Adrenal gland (tissue), 12 donors: ENCODE results near the gene BNC1. TPM values are rescaled to one million over a fixed set of nuclear protein-coding genes. Genes with fewer than 3 reads are reported as not detected.

Experiments used
- DNase-seq, 7 donors: peaks; one replicate each; pipeline ENCODE4 v3.0.0-alpha.2; 2019 to 2020
- H3K27ac ChIP-seq, 5 donors: fragments of 200-600 bp; sonication (generic) in 4 of 5; 1 replicate in 3 of 5; 2 replicates in 2 of 5; pipeline versions ENCODE4 v1.5.1 to v1.8.0; 2016 to 2020; ENCODE audit warnings: mild to moderate bottlenecking in 1 of 5
- H3K27me3 ChIP-seq: fragments of 200-600 bp; 2 replicates; pipeline ENCODE4 v1.8.0; 2021
- H3K36me3 ChIP-seq, 2 donors: fragments of 200-600 bp; replicated peaks in 1 of 2; 1 replicate in 1 of 2; 2 replicates in 1 of 2; pipeline versions ENCODE4 v1.5.1 to v1.8.0; 2018 to 2022
- H3K4me1 ChIP-seq, 2 donors: fragments of 200-600 bp; replicated peaks in 1 of 2; 1 replicate in 1 of 2; 2 replicates in 1 of 2; pipeline versions ENCODE4 v1.5.1 to v1.8.0; 2018 to 2021
- H3K4me3 ChIP-seq, 4 donors: fragments of 200-600 bp; sonication (generic) in 3 of 4; one replicate each; pipeline ENCODE4 v1.5.1; 2016 to 2018
- H3K9me3 ChIP-seq, 3 donors: fragments of 200-600 bp; sonication (generic) in 1 of 3; replicated peaks in 1 of 3; 1 replicate in 2 of 3; 2 replicates in 1 of 3; pipeline versions ENCODE4 v1.5.1 to v1.8.0; 2016 to 2021
- POLR2A ChIP-seq, 2 donors: fragments of 450-650 bp; IDR thresholded peaks; one replicate each; pipeline ENCODE4 v1.6.1; 2017; ENCODE audit warnings: antibody characterized with exemption in 2 of 2, mild to moderate bottlenecking in 2 of 2, moderate library complexity in 1 of 2
- WGBS, 4 donors: extraction: QIAGEN DNeasy Blood & Tissue Kit in 2 of 4; methylation state at CpG; one replicate each; pipeline versions ENCODE4 v1.1.5 to v1.1.7; 2013 to 2017; 5-methylcytosine and 5-hydroxymethylcytosine counted together
- intact Hi-C, 2 donors: fragments of 100-400 bp; cut with DNase I; formaldehyde crosslinking; loops; one replicate each; pipeline versions ENCODE4 v1.14.1 to v1.15.0; 2022 to 2023
- polyA plus RNA-seq, 3 donors: library from polyadenylated mRNA; stranded (reverse); fragments of 200-250 nt in 2 of 3; fragments of 350-450 nt in 1 of 3; fragmentation: Illumina TruSeq in 1 of 3; extraction: RNeasy Lipid Tissue Mini Kit (QIAGEN cat#74804) in 1 of 3; gene quantifications; one replicate each; pipeline ENCODE4 v1.2.3, GENCODE V29; 2013 to 2014
- total RNA-seq, 9 donors: library from RNA; depleted of rRNA in 4 of 9; stranded (reverse); fragments of >200 nt in 4 of 9; fragments of 120-200 nt in 1 of 9; fragmentation: NEBNext Ultra II Directional in 1 of 9; extraction: Animal tissue kit (Norgen Biotek cat#: 25700) in 1 of 9; gene quantifications; one replicate each; pipeline versions ENCODE4 v1.1.0 to v1.2.4, GENCODE V29; 2013 to 2023
- TF ChIP-seq, protein P1 (sequence below), 6 experiments: fragments of 450-650 bp in 4 of 6; fragments of 200-600 bp in 2 of 6; sonication (generic) in 1 of 6; IDR thresholded peaks; 1 replicate in 5 of 6; 2 replicates in 1 of 6; pipeline versions ENCODE4 v1.5.1 to v1.8.0; 2016 to 2021; ENCODE audit warnings: antibody characterized with exemption in 6 of 6, mild to moderate bottlenecking in 2 of 6, moderate library complexity in 1 of 6
- donor health status: healthy with polysubstance abuse.
- donor health status: Bipolar disorder and iron deficiency.
- donor health status: DM: yes; HTN: yes; CAD: no.
- donor health status: DM: no; HTN: no; CAD: no.
- donor health status: DM: no; HTN: no; CAD: no.
- donor health status: DM: yes; HTN: yes; CAD: no.

BNC1 gene
- total and polyA plus RNA-seq, 12 donors: 0.03 to 0.55 (median 0.17) TPM; not detected in 3

DNA sequence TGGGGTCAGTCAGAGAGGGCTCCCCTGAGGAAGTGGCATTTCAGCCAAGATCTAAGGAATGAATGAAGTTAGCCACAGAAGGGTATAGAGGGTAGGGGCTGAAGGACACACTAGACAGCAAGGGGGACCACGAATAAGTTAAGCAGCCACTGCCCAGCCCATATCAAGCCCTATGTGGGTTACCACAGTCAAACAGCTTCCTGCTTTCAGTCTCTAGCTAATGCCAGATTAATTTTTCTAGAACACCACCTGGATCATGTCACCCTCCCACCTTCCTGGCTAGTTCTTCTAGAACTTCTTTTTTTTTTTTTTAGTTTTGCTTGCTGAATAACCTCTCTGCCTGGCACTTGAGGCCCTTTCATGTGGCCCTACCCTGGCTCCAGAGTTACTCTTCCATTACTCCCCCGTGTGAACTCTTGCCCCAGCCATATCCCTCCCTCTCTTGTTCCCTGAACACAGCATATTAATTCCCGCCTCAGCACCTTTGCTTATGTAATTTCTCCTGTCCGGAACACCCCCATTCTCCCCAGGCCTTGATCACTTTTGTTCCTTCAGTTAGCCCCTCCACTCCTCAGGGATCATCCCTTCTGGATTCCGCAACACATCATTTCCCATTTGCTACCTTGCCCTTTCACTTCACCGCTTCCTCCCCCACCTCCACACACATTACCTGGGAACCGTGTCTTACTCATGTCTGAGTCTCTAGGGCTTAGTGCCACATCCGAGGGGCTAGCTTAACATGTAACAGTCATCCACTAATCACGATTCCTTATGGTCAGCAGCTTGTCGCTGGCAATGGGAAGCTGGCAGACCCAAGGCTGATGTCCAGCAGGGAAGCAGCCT lies 20.6 kb upstream of the BNC1 start:
- TF ChIP-seq POLR2A (IDR thresholded peaks at IDR 0.05): no peak
- TF ChIP-seq, protein P1, sequence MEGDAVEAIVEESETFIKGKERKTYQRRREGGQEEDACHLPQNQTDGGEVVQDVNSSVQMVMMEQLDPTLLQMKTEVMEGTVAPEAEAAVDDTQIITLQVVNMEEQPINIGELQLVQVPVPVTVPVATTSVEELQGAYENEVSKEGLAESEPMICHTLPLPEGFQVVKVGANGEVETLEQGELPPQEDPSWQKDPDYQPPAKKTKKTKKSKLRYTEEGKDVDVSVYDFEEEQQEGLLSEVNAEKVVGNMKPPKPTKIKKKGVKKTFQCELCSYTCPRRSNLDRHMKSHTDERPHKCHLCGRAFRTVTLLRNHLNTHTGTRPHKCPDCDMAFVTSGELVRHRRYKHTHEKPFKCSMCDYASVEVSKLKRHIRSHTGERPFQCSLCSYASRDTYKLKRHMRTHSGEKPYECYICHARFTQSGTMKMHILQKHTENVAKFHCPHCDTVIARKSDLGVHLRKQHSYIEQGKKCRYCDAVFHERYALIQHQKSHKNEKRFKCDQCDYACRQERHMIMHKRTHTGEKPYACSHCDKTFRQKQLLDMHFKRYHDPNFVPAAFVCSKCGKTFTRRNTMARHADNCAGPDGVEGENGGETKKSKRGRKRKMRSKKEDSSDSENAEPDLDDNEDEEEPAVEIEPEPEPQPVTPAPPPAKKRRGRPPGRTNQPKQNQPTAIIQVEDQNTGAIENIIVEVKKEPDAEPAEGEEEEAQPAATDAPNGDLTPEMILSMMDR (IDR thresholded peaks at IDR 0.05): no peak
- WGBS, 4 donors: 40 to 53% (median 48%) methylated on average over 10 of the region's 10 CpGs
- intact Hi-C loops: no loop called here
- Histone ChIP-seq H3K4me1 (no peaks in the 10 kb centered on the region), H3K27me3 (peaks cover 27% of the 10 kb centered on the region), H3K4me3 (no peak overlapping the region), H3K9me3 (no peaks in the 10 kb centered on the region), H3K27ac (no peak overlapping the region), H3K36me3 (no peaks in the 10 kb centered on the region)
- no peak for DNase-seq

DNA sequence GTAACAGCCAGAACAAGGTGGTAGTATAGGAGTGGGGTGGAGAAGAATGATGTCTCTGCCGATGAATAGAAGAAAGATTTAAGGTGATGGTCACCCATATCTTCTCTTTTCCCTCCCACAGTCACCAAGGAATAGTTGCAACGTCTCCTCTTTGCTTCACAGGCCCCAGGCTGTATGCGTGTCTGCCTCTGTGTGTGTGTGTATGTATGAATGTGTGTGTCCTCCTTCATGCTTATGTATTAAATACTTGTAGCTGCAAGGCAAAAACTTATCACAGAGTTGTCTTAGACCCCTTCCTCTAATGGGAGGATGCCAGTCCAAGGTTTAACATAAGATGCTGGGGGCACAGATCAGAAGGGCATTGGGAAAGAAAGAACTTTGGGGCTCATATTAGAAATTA lies 19.1 kb upstream of the BNC1 start:
- no peak overlapping the region for H3K4me3 ChIP-seq
- intact Hi-C loops: no loop called here
- H3K36me3 ChIP-seq: no peaks in the 10 kb centered on the region
- TF ChIP-seq, protein P1 (IDR thresholded peaks at IDR 0.05): no peak
- no peak for TF ChIP-seq POLR2A (IDR thresholded peaks at IDR 0.05)
- WGBS, 4 donors: 56 to 67% (median 59%) methylated on average over 3 of the region's 3 CpGs
- no peak for DNase-seq
- H3K27ac ChIP-seq: no peak overlapping the region
- H3K9me3 ChIP-seq: no peaks in the 10 kb centered on the region
- H3K27me3 ChIP-seq: peaks cover 27% of the 10 kb centered on the region
- no peaks in the 10 kb centered on the region for H3K4me1 ChIP-seq

DNA sequence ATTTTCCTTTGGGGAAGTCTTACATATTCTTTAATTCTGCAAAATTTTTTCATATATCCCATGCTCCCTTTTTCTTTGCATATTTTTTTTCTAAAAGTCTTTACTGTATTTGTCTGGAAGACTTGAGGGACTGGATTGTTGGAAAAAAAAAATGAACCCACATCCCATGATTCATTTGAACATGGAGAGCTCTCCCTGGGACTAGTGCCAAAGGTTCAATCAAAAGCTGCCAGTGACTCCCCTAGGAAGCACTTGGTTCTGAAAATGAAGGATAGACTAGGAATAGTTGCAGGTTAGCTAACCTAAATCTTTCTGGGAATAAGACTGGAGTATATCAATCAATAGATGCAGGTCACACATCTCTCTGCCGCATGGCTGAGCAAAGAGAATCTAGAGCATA lies 16.4 kb upstream of the BNC1 start:
- H3K4me1 ChIP-seq: no peaks in the 10 kb centered on the region
- WGBS, 4 donors: 91 to 97% (median 92%) methylated on average over 1 of the region's 1 CpG
- intact Hi-C loops: no loop called here
- no peak for TF ChIP-seq POLR2A (IDR thresholded peaks at IDR 0.05)
- TF ChIP-seq, protein P1 (IDR thresholded peaks at IDR 0.05): no peak
- no peaks in the 10 kb centered on the region for H3K9me3 ChIP-seq
- H3K36me3 ChIP-seq: no peaks in the 10 kb centered on the region
- peaks cover 43% of the 10 kb centered on the region for H3K27me3 ChIP-seq
- DNase-seq: no peak
- no peak overlapping the region for H3K27ac ChIP-seq
- no peak overlapping the region for H3K4me3 ChIP-seq

DNA sequence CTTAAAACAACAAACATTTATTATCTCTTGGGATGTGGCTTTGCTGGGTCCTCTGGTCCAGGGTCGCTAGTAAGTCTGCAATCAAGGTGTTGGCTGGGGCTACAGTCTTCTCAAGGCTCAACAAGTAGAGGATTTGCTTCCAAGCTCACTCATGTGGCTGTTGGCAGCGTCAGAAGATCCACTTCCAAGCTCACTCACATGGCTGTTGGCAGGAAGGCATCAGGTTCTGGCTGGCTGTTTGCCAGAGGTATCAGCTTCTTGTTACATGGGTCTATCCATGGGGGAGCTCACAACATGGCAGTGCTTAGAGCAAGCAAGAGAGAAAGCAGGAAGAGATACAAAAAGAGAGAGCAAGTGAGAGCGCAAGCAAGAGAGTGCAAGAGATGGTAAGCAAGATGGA lies 15.0 kb upstream of the BNC1 start:
- Histone ChIP-seq H3K4me1 (no peaks in the 10 kb centered on the region), H3K9me3 (no peaks in the 10 kb centered on the region), H3K27me3 (peaks cover 33% of the 10 kb centered on the region), H3K36me3 (no peaks in the 10 kb centered on the region), H3K27ac (no peak overlapping the region), H3K4me3 (no peak overlapping the region)
- TF ChIP-seq POLR2A (IDR thresholded peaks at IDR 0.05): no peak
- TF ChIP-seq, protein P1 (IDR thresholded peaks at IDR 0.05): no peak
- intact Hi-C loops: no loop called here
- DNase-seq: no peak
- WGBS, 4 donors: 61 to 72% (median 62%) methylated on average over 2 to 3 of the region's 3 CpGs
